H1 (cell line): Measurements from ENCODE around the gene WDR90. TPM values are rescaled to one million over a fixed set of nuclear protein-coding genes. Genes with fewer than 3 reads are reported as not detected.

Experiments
- CTCF ChIA-PET: fragments of 300-600 bp; sonication (Branson Sonifier 250); formaldehyde crosslinking; loops from one replicate; lab custom pipeline; 2021; ENCODE audit not compliant: partially characterized antibody; lab: Charles Lee
- POLR2A ChIA-PET: fragments of 300-600 bp; sonication (Branson Sonifier 250); formaldehyde crosslinking; loops from one replicate; lab custom pipeline; 2021; ENCODE audit warnings: inconsistent platforms; ENCODE audit not compliant: partially characterized antibody; lab: Charles Lee
- DNase-seq, 2 experiments: peaks; one replicate each; pipeline versions ENCODE4 v3.0.0 to v3.0.0-alpha.2; 2010 to 2022; ENCODE audit warnings: low spot score in 2 of 2, low read depth in 1 of 2, mixed read lengths in 1 of 2
- FAIRE-seq: peaks from 2 replicates; lab custom pipeline; 2011; peaks lifted over from hg19 to GRCh38; lab: Jason Lieb, UNC
- H2AFZ ChIP-seq: 2 replicates; pipeline ENCODE4 v1.8.1; 2012; ENCODE audit warnings: low read length, inconsistent platforms
- H2AK5ac ChIP-seq: 2 replicates; pipeline ENCODE4 v1.6.1; 2013; ENCODE audit warnings: low read depth, low read length
- H2BK120ac ChIP-seq: replicated peaks from 2 replicates; pipeline ENCODE3; 2013; ENCODE audit warnings: low read depth, low read length, inconsistent platforms
- H2BK12ac ChIP-seq: 2 replicates; pipeline ENCODE4 v1.6.1; 2013; ENCODE audit warnings: low read depth, low read length
- H2BK15ac ChIP-seq: 2 replicates; pipeline ENCODE4 v1.6.1; 2013; ENCODE audit warnings: low read length
- H2BK20ac ChIP-seq: 2 replicates; pipeline ENCODE4 v1.6.1; 2013; ENCODE audit warnings: low read length
- H2BK5ac ChIP-seq: 2 replicates; pipeline ENCODE4 v1.6.1; 2013; ENCODE audit warnings: low read depth, low read length
- H3K14ac ChIP-seq: 2 replicates; pipeline ENCODE4 v1.6.1; 2013; ENCODE audit warnings: inconsistent platforms; ENCODE audit not compliant: insufficient read length
- H3K18ac ChIP-seq: 2 replicates; pipeline ENCODE4 v1.6.1; 2013; ENCODE audit warnings: low read length; ENCODE audit errors: extremely low read depth
- H3K23ac ChIP-seq: 2 replicates; pipeline ENCODE4 v1.6.1; 2013; ENCODE audit warnings: inconsistent platforms; ENCODE audit not compliant: insufficient read length
- H3K23me2 ChIP-seq: 2 replicates; pipeline ENCODE4 v1.6.1; 2013; ENCODE audit warnings: low read depth, low read length
- H3K27ac ChIP-seq: 2 replicates; pipeline ENCODE4 v1.6.1; 2011; ENCODE audit warnings: low read depth, low read length, inconsistent platforms
- H3K27me3 ChIP-seq, 4 experiments: replicated peaks in 1 of 4; 1 replicate in 1 of 4; 2 replicates in 3 of 4; pipeline versions ENCODE4 v1.6.1 to v1.8.1; 2011 to 2013; ENCODE audit warnings: low read length in 3 of 4, mild to moderate bottlenecking in 3 of 4, inconsistent platforms in 2 of 4, mixed read lengths in 2 of 4, moderate library complexity in 1 of 4; ENCODE audit not compliant: control insufficient read depth in 3 of 4, insufficient read depth in 3 of 4; ENCODE audit errors: extremely low read depth in 1 of 4
- H3K36me3 ChIP-seq, 4 experiments: 2 replicates each; pipeline versions ENCODE4 v1.6.1 to v1.8.1; 2011 to 2013; ENCODE audit warnings: mild to moderate bottlenecking in 4 of 4, low read length in 3 of 4, moderate library complexity in 2 of 4, control low read depth in 1 of 4, inconsistent platforms in 1 of 4; ENCODE audit not compliant: insufficient read depth in 4 of 4, control insufficient read depth in 2 of 4
- H3K4ac ChIP-seq: replicated peaks from 2 replicates; pipeline ENCODE3; 2013; ENCODE audit warnings: low read length, low read depth, mixed read lengths, inconsistent platforms; ENCODE audit not compliant: insufficient read length
- H3K4me1 ChIP-seq, 4 experiments: replicated peaks in 1 of 4; 1 replicate in 1 of 4; 2 replicates in 3 of 4; pipeline versions ENCODE4 v1.6.1 to v1.8.1; 2011 to 2013; ENCODE audit warnings: low read length in 3 of 4, inconsistent platforms in 2 of 4, mixed read lengths in 1 of 4; ENCODE audit not compliant: insufficient read depth in 4 of 4, control insufficient read depth in 3 of 4
- H3K4me2 ChIP-seq, 2 experiments: 2 replicates each; pipeline versions ENCODE4 v1.6.1 to v1.8.1; 2011 to 2013; ENCODE audit warnings: low read depth in 2 of 2, low read length in 2 of 2, control low read depth in 1 of 2, inconsistent platforms in 1 of 2, mild to moderate bottlenecking in 1 of 2; ENCODE audit not compliant: insufficient read depth in 1 of 2
- H3K4me3 ChIP-seq, 4 experiments: fragments of 200-600, 300-600 bp in 1 of 4; sonication (generic), shearing (Covaris generic), sonication (Bioruptor Twin) in 1 of 4; 2 replicates each; pipeline versions ENCODE4 v1.5.1 to v1.8.1; 2011 to 2016; ENCODE audit warnings: low read length in 4 of 4, low read depth in 3 of 4, control low read depth in 2 of 4, inconsistent platforms in 2 of 4, mild to moderate bottlenecking in 2 of 4, mixed read lengths in 1 of 4, moderate library complexity in 1 of 4; ENCODE audit not compliant: insufficient read depth in 2 of 4; ENCODE audit errors: extremely low read depth in 1 of 4
- H3K56ac ChIP-seq: replicated peaks from 2 replicates; pipeline ENCODE3; 2013; ENCODE audit warnings: low read depth, mild to moderate bottlenecking, mixed read lengths, low read length, inconsistent platforms; ENCODE audit not compliant: insufficient read length
- H3K79me1 ChIP-seq: 2 replicates; pipeline ENCODE4 v1.6.1; 2013; ENCODE audit warnings: low read depth, low read length, control low read depth
- H3K79me2 ChIP-seq, 2 experiments: 2 replicates each; pipeline versions ENCODE4 v1.6.1 to v1.8.1; 2012 to 2013; ENCODE audit warnings: low read length in 2 of 2, mild to moderate bottlenecking in 2 of 2, inconsistent platforms in 1 of 2; ENCODE audit not compliant: insufficient read depth in 2 of 2, control insufficient read depth in 1 of 2
- H3K9ac ChIP-seq, 4 experiments: replicated peaks in 1 of 4; 1 replicate in 1 of 4; 2 replicates in 3 of 4; pipeline versions ENCODE4 v1.6.1 to v1.8.1; 2011 to 2013; ENCODE audit warnings: low read depth in 3 of 4, low read length in 3 of 4, control low read depth in 2 of 4, mild to moderate bottlenecking in 2 of 4, moderate library complexity in 2 of 4, inconsistent platforms in 1 of 4; ENCODE audit errors: extremely low read depth in 1 of 4
- H3K9me3 ChIP-seq, 2 experiments: 2 replicates each; pipeline versions ENCODE4 v1.6.1 to v1.8.1; 2012 to 2013; ENCODE audit warnings: mild to moderate bottlenecking in 2 of 2, moderate library complexity in 2 of 2, control low read depth in 1 of 2, inconsistent platforms in 1 of 2, low read depth in 1 of 2, low read length in 1 of 2, mixed read lengths in 1 of 2; ENCODE audit not compliant: insufficient read depth in 2 of 2
- H4K20me1 ChIP-seq, 2 experiments: replicated peaks in 1 of 2; 2 replicates each; pipeline versions ENCODE3 to v1.8.1; 2011 to 2013; ENCODE audit warnings: inconsistent platforms in 2 of 2, low read length in 2 of 2, mild to moderate bottlenecking in 1 of 2; ENCODE audit not compliant: insufficient read depth in 2 of 2, control insufficient read depth in 1 of 2
- H4K5ac ChIP-seq: 2 replicates; pipeline ENCODE4 v1.6.1; 2013; ENCODE audit warnings: low read length, low read depth, mixed read lengths, inconsistent platforms; ENCODE audit not compliant: insufficient read length
- H4K8ac ChIP-seq: 2 replicates; pipeline ENCODE4 v1.8.0; 2013; ENCODE audit warnings: mild to moderate bottlenecking, moderate library complexity, low read length, inconsistent platforms; ENCODE audit not compliant: insufficient read depth; ENCODE audit errors: extremely low read depth
- H4K91ac ChIP-seq: replicated peaks from 2 replicates; pipeline ENCODE3; 2013; ENCODE audit warnings: low read length, mixed read lengths, inconsistent platforms; ENCODE audit not compliant: insufficient read length
- JUN ChIP-seq: IDR thresholded peaks from 2 replicates; pipeline ENCODE4 v1.6.1; 2011; ENCODE audit warnings: low read depth, mild to moderate bottlenecking, improper control_type of control experiment, low read length
- POLR2A ChIP-seq, 2 experiments: IDR thresholded peaks; 1 replicate in 1 of 2; 2 replicates in 1 of 2; pipeline ENCODE4 v1.6.1; 2011; ENCODE audit warnings: low read depth in 2 of 2, low read length in 2 of 2, mild to moderate bottlenecking in 2 of 2; ENCODE audit errors: control extremely low read depth in 1 of 2
- RFX5 ChIP-seq: IDR thresholded peaks from 2 replicates; pipeline ENCODE4 v1.6.1; 2011; ENCODE audit warnings: low read depth, low read length, improper control_type of control experiment, borderline replicate concordance
- RXRA ChIP-seq: IDR thresholded peaks from 2 replicates; pipeline ENCODE4 v1.6.1; 2011; ENCODE audit warnings: low read depth, mild to moderate bottlenecking, low read length, moderate library complexity; ENCODE audit not compliant: insufficient read depth
- SAP30 ChIP-seq: fragments of 300-600 bp; sonication (generic); IDR thresholded peaks from 2 replicates; pipeline ENCODE4 v1.7.1; 2012; ENCODE audit warnings: low read length, moderate library complexity, mild to moderate bottlenecking, inconsistent platforms; ENCODE audit not compliant: insufficient read depth, insufficient replicate concordance
- WGBS, 2 experiments: shearing (Covaris generic) in 1 of 2; methylation state at CpG; one replicate each; pipeline versions ENCODE4 v1.1.6 to v1.1.7; 2013 to 2015; ENCODE audit warnings: low lambda C conversion rate in 2 of 2, mixed read lengths in 2 of 2, inconsistent platforms in 1 of 2, low coverage in 1 of 2, missing lambda C conversion rate in 1 of 2; ENCODE audit not compliant: insufficient replicate concordance in 2 of 2, insufficient coverage in 1 of 2, insufficient read length in 1 of 2; ENCODE audit errors: extremely low coverage in 1 of 2, missing lambda C conversion rate in 1 of 2; 5-methylcytosine and 5-hydroxymethylcytosine counted together
- polyA plus RNA-seq, 7 experiments: library from polyadenylated mRNA; depleted of rRNA in 3 of 7; stranded (reverse) in 5 of 7; unstranded in 2 of 7; fragments of >200 nt in 5 of 7; fragments of 200-250 nt in 2 of 7; gene quantifications; 1 replicate in 5 of 7; 2 replicates in 1 of 7; 4 replicates in 1 of 7; pipeline versions ENCODE4 v1.2.1 to v1.2.3, GENCODE V29; 2011 to 2013; ENCODE audit warnings: missing spikeins in 2 of 7, mixed read lengths in 2 of 7
- total RNA-seq: library from RNA; stranded (reverse); fragmentation: NEBNext Ultra II Directional; extraction: Animal tissue kit (Norgen Biotek cat#: 25700); gene quantifications from 2 replicates; pipeline ENCODE4 v1.2.1, GENCODE V29; 2021

WDR90 gene
- total and polyA plus RNA-seq, 2 of the 8 experiments (the other 6 are each of a cell fraction or from before 2014, with no cell fraction given) = 24.0 to 47.2 TPM

DNA sequence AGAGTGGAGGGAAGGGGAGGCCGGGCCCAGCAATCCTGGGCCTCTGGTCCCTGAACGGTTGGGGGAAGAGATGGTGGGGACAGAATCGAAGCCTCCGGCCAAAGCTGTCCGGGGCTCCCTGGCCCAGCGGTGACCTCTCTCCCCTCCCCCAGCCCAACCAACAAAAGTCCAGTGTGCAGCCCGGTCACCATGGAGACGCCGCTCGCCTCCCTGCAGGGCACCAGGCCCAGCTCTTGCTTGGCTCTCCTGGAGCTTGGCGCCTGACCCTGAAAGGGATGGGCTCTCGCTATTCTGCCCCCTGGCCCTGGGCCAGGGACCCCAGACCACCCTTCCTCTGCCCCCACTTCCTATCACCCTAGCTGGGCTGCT, 67.0 kb downstream of the WDR90 start:
- Histone ChIP-seq H2BK12ac (no peak overlapping the region), H2BK120ac (no peak overlapping the region), H3K23ac (no peak overlapping the region), H3K23me2 (peaks cover 19% of the 10 kb centered on the region; the same call in 1 of the 2 replicates), H3K9ac (no peak overlapping the region), H3K56ac (no peak overlapping the region), H3K4ac (no peak overlapping the region), H3K4me3 (peak overlapping the region in 3 of 4 experiments; percentile 7 to 74 (median 15); a peak in 5 of 8 replicates), H4K5ac (no peak overlapping the region), H3K14ac (no peak overlapping the region), H3K4me1 (peaks cover 0 to 29% (median 19%) of the 10 kb centered on the region in 4 experiments; a peak in 5 of 7 replicates), H3K27ac (no peak overlapping the region), H4K91ac (no peak overlapping the region), H3K79me1 (no peaks in the 10 kb centered on the region), H3K36me3 (no peaks in the 10 kb centered on the region), H3K9me3 (no peaks in the 10 kb centered on the region), H3K4me2 (peak overlapping the region; percentile 53 to 83), H2AK5ac (no peak overlapping the region), H3K79me2 (no peaks in the 10 kb centered on the region), H4K20me1 (peaks cover 4 to 13% of the 10 kb centered on the region in 2 experiments), H2BK5ac (no peak overlapping the region), H2BK20ac (no peak overlapping the region), H3K27me3 (peaks cover 0 to 41% (median 24%) of the 10 kb centered on the region in 4 experiments; a peak in 6 of 7 replicates), H2BK15ac (no peak overlapping the region), H2AFZ (no peak overlapping the region), H3K18ac (peak overlapping the region; percentile 48; the same call in 1 of the 2 replicates), H4K8ac (no peak overlapping the region)
- ChIA-PET POLR2A (interaction anchor here (0.9 to 23.0 kb wide), 20 partner anchors 0 to 346 kb away, joined by 3 to 353 read pairs (median 5); partner anchors contain the start of genes ANTKMT, CCDC78, CHTF18 and CIAO3), CTCF (interaction anchor here (0.6 to 33.4 kb wide), 17 partner anchors 9 to 615 kb away, joined by 3 to 977 read pairs (median 4); partner anchors contain the start of genes ANTKMT, CCDC78, CHTF18 and CIAO3)
- WGBS, 2 experiments = 50% methylated on average over 9 of the region's 12 CpGs; no CpG with 5 or more reads in 1 of the 2 experiments
- 0 out of 2 replicates have a peak, but pooled peaks have one; percentile 48 for TF ChIP-seq RXRA
- no peak for TF ChIP-seq JUN
- TF ChIP-seq SAP30 = no peak
- TF ChIP-seq POLR2A (IDR thresholded peaks at IDR 0.05; ENCODE audit: control extremely low read depth in 1 of 2, low read depth in 2 of 2, low read length in 2 of 2) = 0 out of 3 replicates have a peak, but pooled peaks of 1 of the 2 experiments have one; percentile 2
- no peak for TF ChIP-seq RFX5
- DNase-seq (no peak), FAIRE-seq (no peak)
